ENCODE measurements around the gene R3HDM1.
"Not testable (repeated sequence)": the region's sequence is repeated elsewhere in the genome, so short reads cannot be mapped to it uniquely, and the experiment has no call there.

Gene R3HDM1

GRCh38 chr2:135581282-135581681, 50.0 kb downstream of the R3HDM1 start:
- no peak for DNase-seq

GRCh38 chr2:135582383-135582782, 51.1 kb downstream of the R3HDM1 start:
- DNase-seq: no peak

- DNase-seq: no peak
Observed at GRCh38 chr2:135585586-135585985, 54.3 kb downstream of the R3HDM1 start.

GRCh38 chr2:135586148-135586547, 54.9 kb downstream of the R3HDM1 start:
- no peak for DNase-seq

GRCh38 chr2:135587958-135588357, 56.7 kb downstream of the R3HDM1 start:
- no peak for DNase-seq

- DNase-seq: no peak
Observed at GRCh38 chr2:135590619-135591260, 59.5 kb downstream of the R3HDM1 start.

- DNase-seq: no peak
Observed at GRCh38 chr2:135600915-135601314, 69.6 kb downstream of the R3HDM1 start.

GRCh38 chr2:135603543-135603942, 72.3 kb downstream of the R3HDM1 start:
- no peak for DNase-seq

- DNase-seq: no peak
Observed at GRCh38 chr2:135607561-135607960, 76.3 kb downstream of the R3HDM1 start.

GRCh38 chr2:135612319-135612718, 81.0 kb downstream of the R3HDM1 start:
- DNase-seq: no peak

GRCh38 chr2:135615404-135615803, 84.1 kb downstream of the R3HDM1 start:
- no peak for DNase-seq

GRCh38 chr2:135617501-135618015, 86.3 kb downstream of the R3HDM1 start:
- no peak for DNase-seq

- no peak for DNase-seq
Observed at GRCh38 chr2:135620198-135620597, 88.9 kb downstream of the R3HDM1 start.

- no peak for DNase-seq
Observed at GRCh38 chr2:135629520-135629919, 98.2 kb downstream of the R3HDM1 start.

GRCh38 chr2:135630034-135630433, 98.8 kb downstream of the R3HDM1 start:
- DNase-seq: not testable (repeated sequence)

GRCh38 chr2:135630488-135630887, 99.2 kb downstream of the R3HDM1 start:
- no peak for DNase-seq

GRCh38 chr2:135633582-135633981, 102.3 kb downstream of the R3HDM1 start:
- DNase-seq: no peak

GRCh38 chr2:135635212-135635835, 104.0 kb downstream of the R3HDM1 start:
- DNase-seq: no peak

- DNase-seq: no peak
Observed at GRCh38 chr2:135636982-135637381, 105.7 kb downstream of the R3HDM1 start.

GRCh38 chr2:135637456-135638087, 106.3 kb downstream of the R3HDM1 start:
- no peak for DNase-seq

- no peak for DNase-seq
Observed at GRCh38 chr2:135638825-135639224, 107.5 kb downstream of the R3HDM1 start.

GRCh38 chr2:135641156-135642068, 110.1 kb downstream of the R3HDM1 start:
- no peak for DNase-seq
